Stimulated activated naive CD8-positive, alpha-beta T cell treated with anti-CD3 and anti-CD28 coated beads, Interleukin-15, Interleukin-2, amounts not matched to agents 100 ng/mL and 50 ng/mL, for 24 hours (primary cell): ENCODE measurements around the gene SH2D3C.

Experiments
- H3K27ac Mint-ChIP-seq: one replicate; pipeline ENCODE4 v1.8.0; 2021; ENCODE audit warnings: mild to moderate bottlenecking, mixed read lengths
- H3K27me3 Mint-ChIP-seq: one replicate; pipeline ENCODE4 v1.8.0; 2021; ENCODE audit warnings: mixed read lengths
- H3K36me3 Mint-ChIP-seq: one replicate; pipeline ENCODE4 v1.8.0; 2021; ENCODE audit warnings: low read depth, mixed read lengths
- H3K4me1 Mint-ChIP-seq: one replicate; pipeline ENCODE4 v1.8.0; 2021; ENCODE audit warnings: low read depth, mixed read lengths
- H3K4me3 Mint-ChIP-seq: one replicate; pipeline ENCODE4 v1.8.0; 2021; ENCODE audit warnings: mild to moderate bottlenecking, mixed read lengths
- H3K9me3 Mint-ChIP-seq: one replicate; pipeline ENCODE4 v1.8.0; 2021; ENCODE audit warnings: mixed read lengths

SH2D3C gene

DNA sequence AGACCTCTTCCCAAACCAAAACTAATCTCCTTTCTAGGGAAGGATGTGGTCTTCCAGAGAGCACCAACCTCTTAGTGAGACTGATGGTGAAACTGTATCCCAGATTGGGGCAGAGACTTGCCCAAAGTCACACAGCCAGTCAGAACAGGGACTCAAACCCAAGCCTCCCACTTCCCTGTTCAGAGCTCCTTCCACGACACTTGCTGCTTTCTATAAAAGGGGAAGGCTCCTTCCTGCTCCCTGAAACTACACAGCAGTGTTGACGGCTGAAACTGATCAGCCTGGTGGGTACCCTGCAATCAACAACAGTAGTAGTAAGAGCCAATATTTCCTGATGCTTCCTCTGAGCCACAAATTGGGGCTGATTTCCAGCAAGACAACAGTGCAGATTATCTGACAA is 44.9 kb downstream of the SH2D3C start:
- H3K27ac Mint-ChIP-seq: peak overlapping the region; percentile 72
- H3K4me1 Mint-ChIP-seq: peaks cover 17% of the 10 kb centered on the region
- no peaks in the 10 kb centered on the region for H3K9me3 Mint-ChIP-seq
- H3K4me3 Mint-ChIP-seq: peak overlapping the region; percentile 80
- no peaks in the 10 kb centered on the region for H3K27me3 Mint-ChIP-seq
- H3K36me3 Mint-ChIP-seq: peaks cover 12% of the 10 kb centered on the region

DNA sequence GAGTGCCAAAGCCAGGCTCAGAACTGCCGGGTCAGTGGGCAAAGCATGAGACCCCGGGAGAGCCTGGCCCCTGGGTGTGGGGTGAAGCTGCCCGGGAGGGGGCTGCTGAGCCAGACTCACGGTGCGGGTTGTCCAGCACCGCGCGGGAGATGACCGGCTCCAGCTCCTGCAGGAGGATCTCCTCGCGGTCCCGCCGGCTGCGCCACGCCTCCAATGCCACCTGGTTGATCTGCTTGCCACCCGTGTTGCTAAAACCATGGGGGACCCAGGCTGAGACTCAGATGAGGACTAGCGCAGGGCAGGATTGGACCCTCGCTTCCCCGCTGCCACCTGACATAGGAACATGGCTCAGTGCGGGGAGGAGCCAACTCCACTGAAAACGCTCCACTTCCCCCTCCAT is 46.0 kb downstream of the SH2D3C start:
- Mint-ChIP-seq H3K4me1 (peaks cover 17% of the 10 kb centered on the region), H3K27ac (no peak overlapping the region), H3K4me3 (no peak overlapping the region), H3K36me3 (peaks cover 5% of the 10 kb centered on the region), H3K9me3 (no peaks in the 10 kb centered on the region), H3K27me3 (no peaks in the 10 kb centered on the region)

DNA sequence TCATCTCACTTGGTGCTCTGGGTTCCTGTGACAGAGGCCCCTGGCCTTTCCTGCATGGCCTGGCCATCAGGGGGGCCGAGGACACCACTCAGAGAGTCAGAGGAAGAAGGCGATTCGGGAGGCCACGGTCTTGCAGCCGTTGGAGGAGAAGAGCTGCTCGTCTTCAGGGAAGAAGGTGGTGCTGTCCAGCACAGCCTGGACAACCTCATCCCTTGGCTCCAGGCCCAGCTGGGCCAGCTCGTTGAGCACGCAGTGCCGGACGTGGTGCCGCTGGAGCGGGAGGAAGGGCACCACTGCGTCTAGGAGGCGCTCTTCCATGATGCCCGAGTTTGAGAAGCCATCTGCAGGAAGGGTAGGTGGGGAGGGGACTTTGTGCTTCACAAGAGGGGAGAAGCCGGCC is 46.5 kb downstream of the SH2D3C start:
- Mint-ChIP-seq H3K36me3 (peaks cover 5% of the 10 kb centered on the region), H3K4me3 (no peak overlapping the region), H3K27me3 (no peaks in the 10 kb centered on the region), H3K4me1 (peaks cover 17% of the 10 kb centered on the region), H3K9me3 (no peaks in the 10 kb centered on the region), H3K27ac (no peak overlapping the region)

DNA sequence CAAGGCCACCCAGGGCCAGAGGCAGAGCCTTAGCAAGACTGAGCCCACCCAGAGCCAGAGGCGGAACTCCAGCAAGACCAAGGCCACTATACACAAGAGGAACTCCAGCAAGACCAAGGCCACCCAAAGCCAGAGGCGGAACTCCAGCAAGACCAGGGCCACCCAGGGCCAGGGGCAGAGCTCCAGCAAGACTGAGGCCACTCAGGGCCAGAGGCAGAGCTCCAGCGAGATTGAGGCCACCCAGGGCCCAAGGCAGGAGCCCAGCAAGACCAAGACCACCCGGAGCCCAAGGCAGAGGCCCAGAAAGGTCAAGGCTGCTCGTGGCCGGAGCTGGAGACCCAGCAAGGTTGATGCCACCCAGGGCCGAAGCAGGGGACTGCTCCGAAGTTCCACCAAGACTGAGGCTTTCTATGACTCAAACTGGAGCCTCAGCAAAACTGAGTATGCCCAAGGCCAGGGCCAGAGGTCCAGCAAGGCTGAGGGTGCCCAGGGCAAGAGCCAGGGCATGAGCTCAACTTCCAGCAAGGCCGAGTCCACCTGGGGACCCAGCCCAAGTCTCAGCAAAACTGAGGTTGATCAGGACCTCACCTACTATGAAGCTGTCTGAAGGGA is 47.6 kb downstream of the SH2D3C start:
- H3K36me3 Mint-ChIP-seq: peaks cover 5% of the 10 kb centered on the region

DNA sequence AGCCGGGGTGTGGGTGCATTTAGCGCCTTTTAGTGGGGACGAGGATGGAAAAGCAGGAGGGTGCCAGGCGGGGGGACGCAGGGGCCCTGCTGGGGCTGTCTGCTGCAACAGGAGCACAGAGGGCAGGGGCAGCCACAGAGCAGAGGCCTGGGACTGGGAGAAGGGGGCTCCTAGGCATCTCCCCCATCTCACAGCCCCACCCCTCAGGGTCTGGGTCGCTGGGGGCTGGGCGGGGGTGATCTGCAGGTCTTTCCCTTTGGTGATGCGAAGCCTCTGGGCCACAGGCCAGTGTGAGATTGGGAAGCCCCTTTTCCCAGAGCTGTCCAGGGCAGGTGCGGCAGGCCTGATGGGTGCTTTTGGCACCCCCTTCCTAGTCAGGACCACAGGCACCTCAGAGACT is 48.2 kb downstream of the SH2D3C start:
- H3K4me1 Mint-ChIP-seq: peaks cover 12% of the 10 kb centered on the region

More for the DNA sequence above, 47.6 kb downstream of the SH2D3C start:
- H3K4me1 Mint-ChIP-seq: peaks cover 17% of the 10 kb centered on the region
- no peaks in the 10 kb centered on the region for H3K27me3 Mint-ChIP-seq
- no peak overlapping the region for H3K4me3 Mint-ChIP-seq
- H3K9me3 Mint-ChIP-seq: no peaks in the 10 kb centered on the region
- no peak overlapping the region for H3K27ac Mint-ChIP-seq

DNA sequence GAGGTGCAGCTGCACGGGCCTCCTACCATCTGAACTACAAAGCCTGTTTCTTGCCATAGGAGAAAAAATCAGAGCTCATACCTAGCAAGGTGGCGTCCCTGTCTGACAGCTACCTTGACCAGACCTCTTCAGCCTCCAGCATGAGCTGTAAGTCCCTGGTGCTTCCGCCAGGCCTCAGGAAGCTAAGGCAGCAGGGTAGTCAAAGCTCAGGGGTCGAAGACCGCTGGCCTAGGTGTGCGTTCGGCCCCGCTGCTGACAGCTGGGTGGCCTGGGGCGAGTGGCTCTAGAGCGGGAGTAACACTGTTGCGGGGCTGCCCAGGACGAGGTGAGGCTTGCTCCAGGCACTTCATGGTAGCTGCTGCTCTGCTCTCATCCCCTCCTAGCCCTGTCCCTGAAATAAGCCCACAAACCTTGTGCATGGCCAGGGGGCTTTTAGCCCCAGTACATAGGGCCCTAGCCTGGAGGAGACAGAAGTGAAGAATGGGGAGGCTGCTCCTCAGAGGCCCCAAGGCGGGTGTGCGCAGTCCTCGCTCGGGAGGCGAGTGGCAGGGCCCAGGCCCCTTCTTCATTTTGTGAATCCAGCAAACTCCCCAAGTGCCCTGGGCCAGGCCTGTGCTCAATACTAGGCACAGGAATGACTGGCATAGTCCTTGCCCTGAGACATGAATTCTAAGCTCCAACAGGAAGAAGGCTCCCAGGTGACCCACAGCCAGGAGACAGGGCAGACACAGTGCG is 48.8 kb downstream of the SH2D3C start:
- Mint-ChIP-seq H3K27me3 (no peaks in the 10 kb centered on the region), H3K27ac (no peak overlapping the region), H3K36me3 (peaks cover 5% of the 10 kb centered on the region), H3K9me3 (no peaks in the 10 kb centered on the region), H3K4me3 (no peak overlapping the region), H3K4me1 (peaks cover 11% of the 10 kb centered on the region)

More for the DNA sequence above, 48.2 kb downstream of the SH2D3C start:
- Mint-ChIP-seq H3K36me3 (peaks cover 5% of the 10 kb centered on the region), H3K27me3 (no peaks in the 10 kb centered on the region), H3K9me3 (no peaks in the 10 kb centered on the region), H3K4me3 (no peak overlapping the region), H3K27ac (no peak overlapping the region)

DNA sequence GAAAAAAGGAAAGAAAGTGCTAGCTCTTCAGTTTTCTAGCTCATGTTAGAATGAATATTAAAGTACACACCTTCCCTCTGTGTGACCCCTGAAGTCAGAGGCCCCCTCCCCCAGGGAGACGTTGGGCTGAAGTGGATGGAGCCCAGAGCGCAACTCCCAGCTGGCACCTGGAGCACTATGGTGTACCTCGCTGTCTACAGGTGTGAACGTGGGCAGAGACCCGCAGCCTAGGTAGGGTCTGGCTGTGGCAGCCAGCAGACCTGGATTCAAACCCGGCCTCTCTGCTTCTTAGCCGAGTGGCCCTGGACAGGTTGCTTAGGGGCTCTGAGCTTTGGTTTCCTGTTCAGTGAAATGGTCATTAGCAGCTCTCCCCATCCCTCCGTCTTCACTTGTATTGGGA is 49.7 kb downstream of the SH2D3C start:
- peaks cover 5% of the 10 kb centered on the region for H3K36me3 Mint-ChIP-seq
- H3K9me3 Mint-ChIP-seq: no peaks in the 10 kb centered on the region
- no peak overlapping the region for H3K27ac Mint-ChIP-seq
- H3K4me3 Mint-ChIP-seq: no peak overlapping the region
- no peaks in the 10 kb centered on the region for H3K27me3 Mint-ChIP-seq
- peaks cover 3% of the 10 kb centered on the region for H3K4me1 Mint-ChIP-seq

DNA sequence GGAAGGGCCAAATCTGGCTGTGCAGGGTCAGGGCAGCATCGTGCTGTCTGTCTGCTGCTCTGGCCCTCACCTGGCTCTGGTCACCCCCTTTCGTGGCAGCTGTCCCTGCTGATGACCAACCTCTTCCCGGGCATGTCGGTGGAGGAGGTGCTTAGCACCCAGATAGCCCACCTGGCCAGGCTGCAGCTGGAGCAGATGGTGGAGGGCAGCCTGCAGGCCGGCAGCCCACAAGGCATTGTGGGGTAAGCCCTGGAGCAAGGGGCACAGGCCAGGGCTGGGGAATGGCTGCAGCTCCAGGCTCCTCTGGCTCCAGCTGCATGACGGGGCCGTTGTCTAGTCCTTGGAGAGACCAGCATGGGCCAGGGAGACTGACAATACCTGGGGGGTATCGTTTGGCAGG is 51.6 kb downstream of the SH2D3C start:
- Mint-ChIP-seq H3K27ac (no peak overlapping the region), H3K36me3 (peaks cover 2% of the 10 kb centered on the region), H3K4me1 (no peaks in the 10 kb centered on the region), H3K9me3 (no peaks in the 10 kb centered on the region), H3K27me3 (no peaks in the 10 kb centered on the region), H3K4me3 (no peak overlapping the region)

DNA sequence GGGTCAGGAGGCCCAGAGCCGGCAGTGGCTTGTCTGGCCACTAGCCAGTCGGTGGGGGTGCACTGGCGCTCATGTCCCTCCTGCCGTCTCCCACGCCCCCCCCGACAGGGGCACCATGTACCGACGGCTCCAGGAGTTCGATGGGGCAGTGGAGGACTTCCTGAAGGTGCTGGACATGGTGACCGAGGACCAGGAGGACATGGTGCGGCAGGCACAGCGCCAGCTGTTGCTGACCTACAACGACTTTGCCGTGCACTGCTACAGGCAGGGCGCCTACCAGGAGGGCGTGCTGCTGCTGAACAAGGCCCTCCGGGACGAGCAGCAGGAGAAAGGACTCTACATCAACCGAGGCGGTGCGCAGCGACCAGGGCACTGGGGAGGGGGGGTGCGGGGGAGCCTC is 54.5 kb downstream of the SH2D3C start:
- Mint-ChIP-seq H3K27me3 (no peaks in the 10 kb centered on the region), H3K4me1 (peaks cover 21% of the 10 kb centered on the region), H3K9me3 (no peaks in the 10 kb centered on the region), H3K4me3 (no peak overlapping the region), H3K27ac (no peak overlapping the region), H3K36me3 (no peaks in the 10 kb centered on the region)

DNA sequence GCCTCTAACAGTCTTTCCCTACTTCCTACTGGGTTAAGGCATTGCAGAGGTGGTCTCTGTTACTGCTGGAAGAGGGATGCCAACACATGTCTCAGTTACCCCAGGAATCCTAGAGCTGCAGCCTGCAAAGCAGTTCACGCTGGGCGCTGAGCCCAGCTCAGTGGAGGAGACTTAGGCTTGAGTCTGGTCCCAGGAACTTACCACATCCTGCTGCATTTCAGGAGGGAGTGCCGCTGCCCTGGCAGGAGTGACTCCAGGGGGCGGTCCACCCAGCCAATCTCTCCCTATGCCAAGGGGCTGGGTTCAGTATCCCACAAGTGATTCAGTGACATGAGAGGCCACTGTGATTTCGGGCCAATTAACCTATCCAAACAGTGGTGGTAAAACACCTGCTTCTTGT is 55.0 kb downstream of the SH2D3C start:
- H3K36me3 Mint-ChIP-seq: no peaks in the 10 kb centered on the region
- H3K4me3 Mint-ChIP-seq: no peak overlapping the region
- no peaks in the 10 kb centered on the region for H3K9me3 Mint-ChIP-seq
- peaks cover 21% of the 10 kb centered on the region for H3K4me1 Mint-ChIP-seq
- H3K27ac Mint-ChIP-seq: no peak overlapping the region
- H3K27me3 Mint-ChIP-seq: no peaks in the 10 kb centered on the region

DNA sequence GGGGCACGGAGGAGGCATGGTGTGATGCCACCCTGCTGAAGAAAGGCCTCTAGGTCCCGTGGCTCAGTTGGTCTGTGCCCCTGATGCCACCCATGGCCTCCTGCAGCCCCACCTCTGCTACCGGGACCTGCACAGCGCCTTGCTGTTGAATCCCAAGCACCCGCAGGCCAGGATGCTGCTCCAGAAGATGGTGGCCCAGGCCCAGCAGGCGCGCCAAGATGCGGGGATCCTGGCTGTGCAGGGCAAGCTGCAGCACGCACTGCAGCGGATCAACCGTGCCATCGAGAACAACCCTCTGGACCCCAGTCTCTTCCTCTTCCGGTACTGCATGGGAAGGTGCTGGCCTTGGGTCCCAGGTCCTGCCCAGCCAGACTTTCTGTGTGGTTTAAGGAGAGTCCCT is 55.5 kb downstream of the SH2D3C start:
- Mint-ChIP-seq H3K4me1 (peaks cover 21% of the 10 kb centered on the region), H3K27me3 (no peaks in the 10 kb centered on the region), H3K27ac (no peak overlapping the region), H3K4me3 (no peak overlapping the region), H3K36me3 (no peaks in the 10 kb centered on the region), H3K9me3 (no peaks in the 10 kb centered on the region)

DNA sequence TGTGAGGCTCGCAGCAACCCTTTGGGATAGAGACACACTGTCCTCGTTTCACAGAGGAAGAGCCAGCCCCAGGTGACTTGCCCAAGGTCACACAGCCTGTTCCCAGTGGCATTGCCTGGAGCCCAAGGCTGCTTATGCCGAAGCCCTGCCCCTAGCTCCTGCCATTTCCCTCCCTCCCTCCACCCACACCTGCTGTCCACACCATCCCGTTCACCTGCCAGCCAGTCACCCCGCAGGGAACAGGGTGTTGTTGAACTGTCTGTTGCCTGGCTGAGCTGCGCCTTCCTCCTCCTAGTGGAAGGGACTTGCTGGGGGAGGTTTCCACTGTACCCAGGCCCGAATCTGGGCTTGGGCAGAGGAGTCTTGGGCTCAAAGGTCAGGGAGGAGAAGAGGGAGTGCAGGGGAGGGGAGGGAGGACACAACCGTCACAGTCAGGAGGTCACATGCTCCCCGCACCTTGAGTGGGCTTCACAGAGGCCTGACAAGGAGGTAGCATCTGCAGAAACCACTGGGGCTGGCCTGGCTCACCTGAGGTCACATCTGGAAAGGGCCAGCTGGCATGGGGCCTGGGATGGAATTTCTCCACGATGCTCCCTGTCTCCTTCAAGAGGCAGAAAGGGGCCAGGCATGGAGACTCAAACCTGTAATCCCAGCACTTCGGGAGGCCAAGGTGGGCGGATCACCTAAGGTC is 56.3 kb downstream of the SH2D3C start:
- H3K9me3 Mint-ChIP-seq: no peaks in the 10 kb centered on the region
- H3K27me3 Mint-ChIP-seq: no peaks in the 10 kb centered on the region
- no peaks in the 10 kb centered on the region for H3K36me3 Mint-ChIP-seq
- peaks cover 21% of the 10 kb centered on the region for H3K4me1 Mint-ChIP-seq
- H3K27ac Mint-ChIP-seq: no peak overlapping the region
- no peak overlapping the region for H3K4me3 Mint-ChIP-seq

DNA sequence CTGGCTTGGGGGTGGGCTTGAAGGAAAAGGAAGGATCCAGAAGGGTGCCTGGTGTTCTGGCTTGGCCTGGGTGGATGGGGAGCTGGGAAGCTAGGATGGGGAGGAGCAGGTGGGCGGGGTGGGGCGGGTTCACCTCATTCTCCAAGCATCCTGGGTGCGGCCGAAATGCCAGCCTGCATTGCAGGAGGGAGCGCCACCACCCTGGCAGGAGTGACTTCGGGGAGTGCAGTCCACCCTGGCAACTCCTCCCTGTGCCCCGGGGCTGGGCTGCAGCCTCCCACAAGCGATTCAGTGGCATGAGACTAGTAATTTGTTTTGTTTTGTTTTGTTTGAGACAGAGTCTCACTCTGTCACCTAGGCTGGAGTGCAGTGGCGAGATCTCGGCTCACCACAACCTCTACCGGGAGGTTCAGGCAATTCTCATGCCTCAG is 57.1 kb downstream of the SH2D3C start:
- no peak overlapping the region for H3K4me3 Mint-ChIP-seq
- no peak overlapping the region for H3K27ac Mint-ChIP-seq

DNA sequence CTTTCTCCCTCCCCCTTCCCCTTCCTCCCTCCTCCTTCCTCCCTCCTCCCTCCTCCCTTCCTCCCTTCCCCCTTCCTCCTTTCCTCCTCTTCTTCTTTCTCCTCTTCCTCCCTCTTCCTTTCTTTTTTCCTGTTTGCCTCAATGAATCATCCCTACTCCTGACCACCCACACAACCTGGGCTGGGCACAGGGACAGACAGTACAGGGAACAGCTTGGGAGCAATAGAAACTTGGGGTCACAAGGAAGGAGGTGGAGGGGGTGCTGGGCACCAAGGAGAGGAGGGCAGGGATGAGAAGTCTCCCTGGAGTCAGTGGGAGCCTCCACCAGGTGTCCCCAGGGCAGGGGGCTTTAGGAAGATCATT is 57.6 kb downstream of the SH2D3C start:
- H3K9me3 Mint-ChIP-seq: no peaks in the 10 kb centered on the region
- H3K4me1 Mint-ChIP-seq: peaks cover 27% of the 10 kb centered on the region
- no peak overlapping the region for H3K4me3 Mint-ChIP-seq
- no peaks in the 10 kb centered on the region for H3K36me3 Mint-ChIP-seq
- H3K27ac Mint-ChIP-seq: peak overlapping the region; percentile 61
- H3K27me3 Mint-ChIP-seq: no peaks in the 10 kb centered on the region

More for the DNA sequence above, 57.1 kb downstream of the SH2D3C start:
- no peaks in the 10 kb centered on the region for H3K27me3 Mint-ChIP-seq
- no peaks in the 10 kb centered on the region for H3K9me3 Mint-ChIP-seq
- H3K36me3 Mint-ChIP-seq: no peaks in the 10 kb centered on the region
- H3K4me1 Mint-ChIP-seq: peaks cover 21% of the 10 kb centered on the region

DNA sequence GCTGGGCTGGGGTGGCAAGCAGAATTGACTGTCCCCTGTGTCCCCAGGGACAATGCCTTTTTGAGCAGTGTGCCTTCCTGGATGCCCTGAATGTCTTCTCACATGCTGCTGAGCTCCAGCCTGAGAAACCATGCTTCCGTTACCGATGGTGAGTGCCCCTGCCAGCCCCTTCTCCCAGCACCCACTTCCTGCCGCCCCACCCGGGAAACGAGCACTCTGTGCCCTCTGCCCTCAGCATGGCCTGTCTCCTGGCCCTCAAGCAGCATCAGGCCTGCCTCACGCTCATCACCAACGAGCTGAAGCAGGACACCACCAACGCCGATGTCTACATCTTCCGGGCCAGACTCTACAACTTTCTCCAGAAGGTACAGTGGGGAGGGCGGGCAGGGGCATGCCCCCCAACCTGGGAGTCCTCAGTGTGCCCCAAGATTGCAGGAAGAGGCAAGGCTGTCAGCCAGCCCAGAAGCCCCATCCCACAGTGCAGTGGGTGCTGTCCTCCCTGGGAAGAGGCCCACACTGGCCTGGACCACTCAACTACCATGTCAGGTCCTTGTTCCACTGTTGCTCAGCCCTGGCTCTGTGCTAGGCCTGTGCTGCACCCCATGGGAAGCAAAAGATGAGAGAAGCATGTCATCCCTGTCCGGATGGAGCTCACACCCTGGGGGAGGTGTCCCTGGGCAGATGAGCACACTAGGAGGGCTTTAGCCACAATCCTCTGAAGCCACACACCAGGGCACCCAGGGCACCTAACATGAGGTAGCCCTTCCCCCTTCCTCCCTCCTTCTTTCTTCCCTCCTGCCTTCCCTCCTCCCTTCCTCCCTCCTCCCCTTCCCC is 58.2 kb downstream of the SH2D3C start:
- peak overlapping the region; percentile 89 for H3K27ac Mint-ChIP-seq
- H3K4me3 Mint-ChIP-seq: peak overlapping the region; percentile 46
- peaks cover 28% of the 10 kb centered on the region for H3K4me1 Mint-ChIP-seq
- no peaks in the 10 kb centered on the region for H3K9me3 Mint-ChIP-seq
- H3K27me3 Mint-ChIP-seq: no peaks in the 10 kb centered on the region
- no peaks in the 10 kb centered on the region for H3K36me3 Mint-ChIP-seq
